Naive thymus-derived CD4-positive, alpha-beta T cell (primary cell): ENCODE data around the gene MS4A10. TPM values are rescaled to one million over a fixed set of nuclear protein-coding genes. Genes with fewer than 3 reads are reported as not detected.

Experiments used
- ATAC-seq: fragments of 150-1000 bp; cut with Tn5 transposase; 2 replicates; pipeline ENCODE4 v1.10.0; 2021; ENCODE audit warnings: mild to moderate bottlenecking, moderate library complexity
- CTCF ChIA-PET: fragments of 350-600 bp; sonication (Branson Sonifier 250); formaldehyde crosslinking; loops from one replicate; lab custom pipeline; 2021; ENCODE audit warnings: antibody characterized with exemption; lab: Charles Lee
- POLR2A ChIA-PET: fragments of 350-600 bp; sonication (Branson Sonifier 250); formaldehyde crosslinking; loops from one replicate; lab custom pipeline; 2021; ENCODE audit warnings: antibody characterized with exemption, inconsistent platforms; lab: Charles Lee
- DNase-seq, 9 donors: peaks; one replicate each; pipeline versions ENCODE4 v3.0.0 to v3.0.0-alpha.2; 2020 to 2022; ENCODE audit warnings: mixed read lengths in 1 of 9
- H3K27ac ChIP-seq: one replicate; pipeline ENCODE4 v1.7.0; 2013; ENCODE audit warnings: mild to moderate bottlenecking, low read depth, low read length, moderate library complexity
- H3K27me3 ChIP-seq, 2 donors: one replicate each; pipeline ENCODE4 v1.7.0; 2013; ENCODE audit warnings: low read length in 2 of 2, mild to moderate bottlenecking in 2 of 2, moderate library complexity in 2 of 2; ENCODE audit not compliant: control insufficient read depth in 2 of 2, insufficient read depth in 2 of 2
- H3K36me3 ChIP-seq, 3 experiments: 1 replicate in 2 of 3; 2 replicates in 1 of 3; pipeline ENCODE4 v1.7.0; 2013; ENCODE audit warnings: low read length in 3 of 3, mild to moderate bottlenecking in 3 of 3, moderate library complexity in 1 of 3; ENCODE audit not compliant: insufficient read depth in 3 of 3, control insufficient read depth in 2 of 3
- H3K4me1 ChIP-seq, 2 donors: one replicate each; pipeline ENCODE4 v1.7.0; 2013; ENCODE audit warnings: low read length in 2 of 2, mild to moderate bottlenecking in 2 of 2, moderate library complexity in 1 of 2; ENCODE audit not compliant: control insufficient read depth in 2 of 2, insufficient read depth in 2 of 2
- H3K4me3 ChIP-seq: 2 replicates; pipeline ENCODE4 v1.7.0; 2013; ENCODE audit warnings: mild to moderate bottlenecking, low read length
- H3K9me3 ChIP-seq, 3 experiments: 1 replicate in 2 of 3; 2 replicates in 1 of 3; pipeline ENCODE4 v1.7.0; 2013; ENCODE audit warnings: low read length in 3 of 3; ENCODE audit not compliant: control insufficient read depth in 2 of 3
- H3K27ac Mint-ChIP-seq, 9 donors: one replicate each; pipeline ENCODE4 v1.8.0; 2020 to 2022; ENCODE audit warnings: mixed read lengths in 9 of 9, mild to moderate bottlenecking in 8 of 9, moderate library complexity in 5 of 9, inconsistent platforms in 2 of 9
- H3K27me3 Mint-ChIP-seq, 5 donors: one replicate each; pipeline ENCODE4 v1.8.0; 2021 to 2022; ENCODE audit warnings: mixed read lengths in 5 of 5, mild to moderate bottlenecking in 1 of 5
- H3K36me3 Mint-ChIP-seq, 5 donors: one replicate each; pipeline ENCODE4 v1.8.0; 2020 to 2022; ENCODE audit warnings: mixed read lengths in 5 of 5, mild to moderate bottlenecking in 3 of 5, inconsistent platforms in 1 of 5
- H3K4me1 Mint-ChIP-seq, 7 donors: one replicate each; pipeline ENCODE4 v1.8.0; 2020 to 2022; ENCODE audit warnings: mixed read lengths in 7 of 7, mild to moderate bottlenecking in 3 of 7, inconsistent platforms in 1 of 7
- H3K4me3 Mint-ChIP-seq, 10 donors: one replicate each; pipeline ENCODE4 v1.8.0; 2020 to 2022; ENCODE audit warnings: mild to moderate bottlenecking in 10 of 10, mixed read lengths in 10 of 10, moderate library complexity in 6 of 10, inconsistent platforms in 2 of 10
- H3K9me3 Mint-ChIP-seq, 11 donors: one replicate each; pipeline ENCODE4 v1.8.0; 2020 to 2022; ENCODE audit warnings: mixed read lengths in 11 of 11, mild to moderate bottlenecking in 4 of 11, inconsistent platforms in 1 of 11, moderate library complexity in 1 of 11
- intact Hi-C, 2 donors: fragments of 100-400 bp; cut with micrococcal nuclease; formaldehyde crosslinking; loops; one replicate each; pipeline ENCODE4 v1.15.1; 2023
- polyA plus RNA-seq, 2 donors: library from polyadenylated mRNA; unstranded; fragments of 300-500 nt; fragmentation: Illumina TruSeq; gene quantifications; one replicate each; pipeline ENCODE4 v1.2.3, GENCODE V29; 2021
- total RNA-seq, 6 experiments: library from RNA in 5 of 6; stranded (reverse) in 5 of 6; gene quantifications; 1 replicate in 5 of 6; 2 replicates in 1 of 6; pipeline ENCODE4 v1.2.3 and lab custom pipeline; 2021 to 2026

The MS4A10 gene
- total and polyA plus RNA-seq, 7 experiments from 2014 or later, result not detected

- no peak overlapping the region for H3K27ac ChIP-seq
- H3K4me3 ChIP-seq, result no peak overlapping the region
- intact Hi-C loops, result no loop called here
- no peaks in the 10 kb centered on the region for H3K27me3 ChIP-seq
- Mint-ChIP-seq H3K36me3 (no peaks in the 10 kb centered on the region), H3K4me3 (no peak overlapping the region), H3K9me3 (peaks cover 0 to 6% (median 0%) of the 10 kb centered on the region in 11 donors), H3K27me3 (peaks cover 3 to 48% (median 31%) of the 10 kb centered on the region in 5 donors), H3K27ac (no peak overlapping the region), H3K4me1 (no peaks in the 10 kb centered on the region)
- H3K36me3 ChIP-seq, result no peaks in the 10 kb centered on the region
- no peak for ATAC-seq
- ChIA-PET CTCF (no interaction called here), POLR2A (no interaction called here)
- no peaks in the 10 kb centered on the region for H3K4me1 ChIP-seq
- H3K9me3 ChIP-seq, result no peaks in the 10 kb centered on the region
- DNase-seq, result no peak
These were observed 36.9 kb upstream of the MS4A10 start for GRCh38 chr11:60748225-60748624.

DNA sequence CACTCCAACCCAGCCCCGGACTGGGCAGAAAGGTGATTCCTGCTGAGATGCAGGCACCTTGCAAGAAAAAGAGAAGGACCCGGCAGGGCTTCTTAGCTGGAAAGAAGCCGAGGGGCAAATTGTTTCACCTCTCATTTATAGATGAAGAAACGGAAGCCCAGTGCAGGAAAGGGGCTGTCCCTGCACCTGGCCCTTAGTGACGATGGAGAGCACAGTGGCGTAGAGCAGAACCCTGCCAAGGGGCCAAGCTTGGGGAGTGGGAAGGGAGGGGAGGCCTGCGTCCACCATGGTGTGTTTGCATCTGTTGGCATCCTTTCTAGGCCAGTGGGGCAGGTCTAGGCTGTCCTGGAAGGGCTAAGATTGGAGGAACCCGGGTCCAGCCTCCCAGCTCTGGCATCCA is 36.3 kb upstream of the MS4A10 start:
- intact Hi-C loops, result no loop called here
- no peak overlapping the region for H3K27ac ChIP-seq
- no peaks in the 10 kb centered on the region for H3K4me1 Mint-ChIP-seq
- no peaks in the 10 kb centered on the region for H3K36me3 ChIP-seq
- ChIA-PET POLR2A (no interaction called here), CTCF (no interaction called here)
- H3K9me3 ChIP-seq, result no peaks in the 10 kb centered on the region
- H3K27ac Mint-ChIP-seq, result no peak overlapping the region
- peaks cover 0 to 6% (median 0%) of the 10 kb centered on the region in 11 donors for H3K9me3 Mint-ChIP-seq
- no peak for DNase-seq
- peaks cover 6 to 44% (median 31%) of the 10 kb centered on the region in 5 donors for H3K27me3 Mint-ChIP-seq
- no peaks in the 10 kb centered on the region for H3K4me1 ChIP-seq
- ATAC-seq, result no peak
- no peak overlapping the region for H3K4me3 ChIP-seq
- no peak overlapping the region for H3K4me3 Mint-ChIP-seq
- H3K27me3 ChIP-seq, result no peaks in the 10 kb centered on the region
- H3K36me3 Mint-ChIP-seq, result no peaks in the 10 kb centered on the region

GRCh38 chr11:60750911-60751310 is 34.2 kb upstream of the MS4A10 start:
- POLR2A ChIA-PET, result no interaction called here
- no peak overlapping the region for H3K27ac ChIP-seq
- Mint-ChIP-seq H3K9me3 (peaks cover 0 to 6% (median 0%) of the 10 kb centered on the region in 11 donors), H3K27ac (no peak overlapping the region), H3K36me3 (no peaks in the 10 kb centered on the region), H3K4me3 (no peak overlapping the region), H3K27me3 (peaks cover 6 to 30% (median 19%) of the 10 kb centered on the region in 5 donors), H3K4me1 (no peaks in the 10 kb centered on the region)
- intact Hi-C loops, result no loop called here
- no peaks in the 10 kb centered on the region for H3K9me3 ChIP-seq
- no peaks in the 10 kb centered on the region for H3K36me3 ChIP-seq
- no peaks in the 10 kb centered on the region for H3K27me3 ChIP-seq
- no peak for DNase-seq
- CTCF ChIA-PET, result no interaction called here
- no peak overlapping the region for H3K4me3 ChIP-seq
- no peaks in the 10 kb centered on the region for H3K4me1 ChIP-seq
- ATAC-seq, result no peak

DNA sequence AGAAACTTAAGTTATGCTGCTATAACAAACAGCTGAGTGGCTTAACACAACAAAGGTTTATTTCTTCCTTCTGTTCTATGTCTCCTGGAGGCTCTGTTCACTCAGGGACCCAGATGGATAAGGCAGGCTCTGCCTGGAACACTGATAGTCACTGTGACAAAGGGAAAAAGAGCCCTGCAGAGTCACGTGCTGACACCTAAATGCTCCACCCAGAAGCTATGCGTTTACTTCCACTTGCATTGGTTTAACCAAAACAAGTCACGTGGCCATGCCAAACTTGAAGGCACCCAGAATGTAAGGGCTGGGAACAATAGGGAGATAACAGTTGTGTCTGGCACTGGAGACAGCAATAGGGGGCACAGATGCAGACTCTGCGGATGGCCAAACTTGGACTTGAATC is 31.8 kb upstream of the MS4A10 start:
- Histone ChIP-seq H3K27ac (no peak overlapping the region), H3K4me3 (no peak overlapping the region), H3K27me3 (no peaks in the 10 kb centered on the region), H3K4me1 (no peaks in the 10 kb centered on the region), H3K36me3 (no peaks in the 10 kb centered on the region), H3K9me3 (no peaks in the 10 kb centered on the region)
- Mint-ChIP-seq H3K4me1 (no peaks in the 10 kb centered on the region), H3K4me3 (no peak overlapping the region), H3K36me3 (no peaks in the 10 kb centered on the region), H3K9me3 (no peaks in the 10 kb centered on the region), H3K27ac (no peak overlapping the region), H3K27me3 (peaks cover 12 to 34% (median 30%) of the 10 kb centered on the region in 5 donors)
- ATAC-seq, result no peak
- no peak for DNase-seq
- CTCF ChIA-PET, result no interaction called here
- intact Hi-C loops, result no loop called here
- POLR2A ChIA-PET, result no interaction called here

- peaks cover 28 to 50% (median 41%) of the 10 kb centered on the region in 5 donors for H3K27me3 Mint-ChIP-seq
- no peaks in the 10 kb centered on the region for H3K9me3 Mint-ChIP-seq
- Histone ChIP-seq H3K4me1 (no peaks in the 10 kb centered on the region), H3K36me3 (no peaks in the 10 kb centered on the region), H3K4me3 (no peak overlapping the region), H3K27me3 (no peaks in the 10 kb centered on the region), H3K9me3 (no peaks in the 10 kb centered on the region), H3K27ac (no peak overlapping the region)
- intact Hi-C loops, result loop anchor here in 1 of 2 donors (5.0 kb wide), 1 partner anchor 393 kb away; no protein-coding TSS in a partner anchor
- ChIA-PET POLR2A (no interaction called here), CTCF (no interaction called here)
- H3K4me3 Mint-ChIP-seq, result no peak overlapping the region
- peaks cover 0 to 5% (median 0%) of the 10 kb centered on the region in 7 donors for H3K4me1 Mint-ChIP-seq
- no peaks in the 10 kb centered on the region for H3K36me3 Mint-ChIP-seq
- ATAC-seq (no peak), DNase-seq (no peak)
- H3K27ac Mint-ChIP-seq, result no peak overlapping the region
These were observed 30.2 kb upstream of the MS4A10 start for GRCh38 chr11:60754887-60755286.

DNA sequence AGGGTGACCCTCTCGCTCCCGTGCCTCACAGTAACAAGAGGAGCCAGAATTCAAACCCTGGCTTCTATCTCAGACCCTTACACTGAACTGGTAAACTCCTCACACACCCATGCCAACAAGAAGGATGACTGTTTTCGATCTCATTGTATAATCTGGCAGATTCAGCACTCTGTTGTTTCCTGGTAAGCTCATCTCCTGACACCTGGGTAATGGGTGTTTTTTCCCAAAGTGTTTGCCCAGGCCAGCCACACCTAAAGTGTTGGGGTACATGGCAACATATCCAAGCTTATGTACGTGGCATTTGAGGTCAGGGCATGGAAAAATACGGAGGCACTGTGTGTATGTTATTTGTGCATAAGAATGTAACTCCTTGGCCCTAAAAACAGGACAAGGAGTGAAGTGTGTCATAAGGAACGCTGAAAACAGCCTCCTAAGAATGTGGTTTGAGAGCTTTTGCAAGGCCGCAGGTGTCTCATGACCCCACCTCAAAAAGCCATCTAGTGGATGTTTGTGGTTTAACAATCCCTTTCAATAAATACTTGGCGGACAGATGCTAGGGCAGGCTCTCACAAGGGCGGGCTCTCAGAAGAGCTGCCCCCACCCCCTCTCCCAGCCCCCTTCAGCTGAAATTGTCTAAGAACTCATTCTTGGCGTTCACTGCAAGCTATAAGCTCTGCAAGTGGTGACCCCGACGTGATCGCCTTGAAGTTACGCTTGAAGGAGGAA is 28.7 kb upstream of the MS4A10 start, which contains the start of gene MS4A15:
Gene MS4A15, plus strand, starts transcription at position 561 of the 726 bp plus-strand sequence. CDS start 6,867 bp downstream, outside the sequence.
- ChIA-PET CTCF (no interaction called here), POLR2A (no interaction called here)
- DNase-seq (no peak), ATAC-seq (no peak)
- Mint-ChIP-seq H3K9me3 (no peaks in the 10 kb centered on the region), H3K4me3 (no peak within 1 kb of the TSS), H3K27ac (peak within 1 kb of the TSS in 1 of 9 donors; percentile 43), H3K27me3 (peaks cover 37 to 53% (median 42%) of the 10 kb centered on the region in 5 donors), H3K36me3 (no peaks in the 10 kb centered on the region), H3K4me1 (peaks cover 0 to 5% (median 0%) of the 10 kb centered on the region in 7 donors)
- Histone ChIP-seq H3K27me3 (no peaks in the 10 kb centered on the region), H3K4me3 (no peak within 1 kb of the TSS), H3K36me3 (no peaks in the 10 kb centered on the region), H3K27ac (no peak within 1 kb of the TSS), H3K4me1 (no peaks in the 10 kb centered on the region), H3K9me3 (no peaks in the 10 kb centered on the region)
- intact Hi-C loops, result loop anchor here in 1 of 2 donors (5.0 kb wide), 1 partner anchor 394 kb away; no protein-coding TSS in a partner anchor
